NOMO-1 treated with DMSO at 0.1 percent for 48 hours (cell line): ENCODE results near the gene PTPRCAP.
"Not testable (repeated sequence)": the region's sequence is repeated elsewhere in the genome, so short reads cannot be mapped to it uniquely, and the experiment has no call there.

ENCODE experiments used
- DNase-seq: peaks from one replicate; lab custom pipeline; 2025; ENCODE audit not compliant: unreplicated experiment; lab: John Stamatoyannopoulos, UW

PTPRCAP gene

GRCh38 chr11:67465530-67465929 lies 28.0 kb upstream of the PTPRCAP start:
- DNase-seq = not testable (repeated sequence)

- no peak for DNase-seq
Observed at GRCh38 chr11:67465189-67465510, 27.7 kb upstream of the PTPRCAP start.

- DNase-seq = peak; percentile 90
Observed at GRCh38 chr11:67464411-67465188, 27.1 kb upstream of the PTPRCAP start.

GRCh38 chr11:67463680-67464410 lies 26.4 kb upstream of the PTPRCAP start:
- DNase-seq = peak; percentile 83

GRCh38 chr11:67463186-67463585 lies 25.7 kb upstream of the PTPRCAP start:
- DNase-seq = no peak

- DNase-seq = no peak
Observed at GRCh38 chr11:67458266-67458665, 20.8 kb upstream of the PTPRCAP start.

- no peak for DNase-seq
Observed at GRCh38 chr11:67457453-67457852, 20.0 kb upstream of the PTPRCAP start.

- no peak for DNase-seq
Observed at GRCh38 chr11:67456068-67456705, 18.7 kb upstream of the PTPRCAP start.

- DNase-seq = no peak
Observed at GRCh38 chr11:67455054-67455453, 17.6 kb upstream of the PTPRCAP start, which contains the start of gene CABP4. CABP4 (plus strand) TSS chr11:67455354; CDS start chr11:67455424, 70 bp downstream.

- no peak for DNase-seq
Observed at GRCh38 chr11:67453816-67454732, 16.6 kb upstream of the PTPRCAP start.

- no peak for DNase-seq
Observed at GRCh38 chr11:67452141-67452952, 14.9 kb upstream of the PTPRCAP start, which contains the start of gene GPR152. GPR152 (minus strand) TSS chr11:67452729; CDS start chr11:67452724, 5 bp downstream.

GRCh38 chr11:67451658-67451976 lies 14.1 kb upstream of the PTPRCAP start:
- no peak for DNase-seq

- no peak for DNase-seq
Observed at GRCh38 chr11:67450796-67451657, 13.5 kb upstream of the PTPRCAP start.

GRCh38 chr11:67449116-67449844 lies 11.8 kb upstream of the PTPRCAP start:
- peak; percentile 35 for DNase-seq

- DNase-seq = no peak
Observed at GRCh38 chr11:67448220-67448609, 10.7 kb upstream of the PTPRCAP start.

- no peak for DNase-seq
Observed at GRCh38 chr11:67445515-67445914, 8.0 kb upstream of the PTPRCAP start.

GRCh38 chr11:67442504-67443404 lies 5.3 kb upstream of the PTPRCAP start:
- no peak for DNase-seq
